PC-9 (cell line): ENCODE data around the gene PLEKHB1. TPM values are rescaled to one million over a fixed set of nuclear protein-coding genes. Genes with fewer than 3 reads are reported as not detected.

ENCODE experiments used
- BruUV-seq: library from RNA; stranded (reverse); fragments of 400-500 nt; replicated peaks from 2 replicates; lab custom pipeline; 2021; lab: Mats Ljungman, UMichigan
- CTCF ChIA-PET: fragments of 300-600 bp; sonication (Branson Sonifier 250); formaldehyde crosslinking; loops from one replicate; lab custom pipeline; 2022; ENCODE audit warnings: antibody characterized with exemption; lab: Charles Lee
- POLR2A ChIA-PET: fragments of 300-600 bp; sonication (Branson Sonifier 250); formaldehyde crosslinking; loops from one replicate; lab custom pipeline; 2022; ENCODE audit warnings: antibody characterized with exemption; ENCODE audit not compliant: unreplicated experiment; lab: Charles Lee
- DNase-seq, 2 experiments: peaks; one replicate each; pipeline versions ENCODE4 v3.0.0 to v3.0.0-alpha.2; 2015 to 2022; ENCODE audit warnings: mixed read lengths in 1 of 2
- H2AFZ ChIP-seq: fragments of 200-600 bp; sonication (generic); 2 replicates; pipeline ENCODE4 v1.8.1; 2017; ENCODE audit warnings: antibody characterized with exemption
- H3F3A ChIP-seq: fragments of 200-600 bp; sonication (generic); 2 replicates; pipeline ENCODE4 v1.8.1; 2017; ENCODE audit warnings: antibody characterized with exemption, mild to moderate bottlenecking, low read depth; ENCODE audit not compliant: insufficient read depth
- H3K27ac ChIP-seq: fragments of 200-600 bp; sonication (generic); 2 replicates; pipeline ENCODE4 v1.6.1; 2016; ENCODE audit warnings: mixed run types
- H3K27me3 ChIP-seq: fragments of 200-600 bp; sonication (generic); 2 replicates; pipeline ENCODE4 v1.6.1; 2016; ENCODE audit warnings: low read depth, mixed run types; ENCODE audit not compliant: insufficient read depth
- H3K36me3 ChIP-seq: fragments of 200-600 bp; sonication (generic); 2 replicates; pipeline ENCODE4 v1.6.1; 2016; ENCODE audit warnings: low read depth, mixed run types
- H3K4me1 ChIP-seq: fragments of 200-600 bp; sonication (generic); replicated peaks from 2 replicates; pipeline ENCODE4 v1.6.1; 2016; ENCODE audit warnings: mixed run types; ENCODE audit not compliant: insufficient read depth
- H3K4me2 ChIP-seq: fragments of 200-600 bp; sonication (generic); 2 replicates; pipeline ENCODE4 v1.6.1; 2017; ENCODE audit warnings: mixed run types
- H3K4me3 ChIP-seq: fragments of 200-600 bp; sonication (generic); 2 replicates; pipeline ENCODE4 v1.6.1; 2016; ENCODE audit warnings: mixed run types
- H3K79me2 ChIP-seq: fragments of 200-600 bp; sonication (generic); 2 replicates; pipeline ENCODE4 v1.6.1; 2017; ENCODE audit warnings: low read depth, mixed run types
- H3K9me2 ChIP-seq: fragments of 200-600 bp; sonication (generic); 2 replicates; pipeline ENCODE4 v1.8.1; 2017; ENCODE audit warnings: mild to moderate bottlenecking; ENCODE audit not compliant: insufficient read depth
- H3K9me3 ChIP-seq: fragments of 200-600 bp; sonication (generic); 2 replicates; pipeline ENCODE4 v1.8.1; 2016; ENCODE audit warnings: low read depth; ENCODE audit not compliant: insufficient read depth
- H4K20me1 ChIP-seq: fragments of 200-600 bp; sonication (generic); 2 replicates; pipeline ENCODE4 v1.8.1; 2017; ENCODE audit not compliant: insufficient read depth
- EZH2 ChIP-seq: fragments of 200-600 bp; sonication (generic); IDR thresholded peaks from 2 replicates; pipeline ENCODE4 v1.8.0; 2017; ENCODE audit warnings: antibody characterized with exemption, low read depth
- intact Hi-C: fragments of 100-400 bp; cut with micrococcal nuclease; formaldehyde crosslinking; loops from one replicate; pipeline ENCODE4 v1.10.0; 2022; ENCODE audit not compliant: unreplicated experiment
- total RNA-seq: library from RNA; stranded (reverse); gene quantifications from 2 replicates; pipeline ENCODE4 v1.2.3, GENCODE V29; 2021
- TF ChIP-seq, protein P1 (sequence below): fragments of 200-600 bp; sonication (generic); conservative IDR thresholded peaks from 2 replicates; pipeline ENCODE4 v1.6.1; 2017; ENCODE audit warnings: mixed run types, antibody characterized with exemption, mild to moderate bottlenecking, moderate library complexity

PLEKHB1 gene
- total RNA-seq, 1 experiment from 2014 or later = 29.1 TPM

GRCh38 chr11:73614591-73614990 is 31.8 kb upstream of the PLEKHB1 start:
- H3F3A ChIP-seq = no peaks in the 10 kb centered on the region
- no peak for DNase-seq
- no peak overlapping the region for H3K4me3 ChIP-seq
- BruUV-seq = no TSS peak
- ChIA-PET POLR2A (no interaction called here), CTCF (no interaction called here)
- no peak for TF ChIP-seq EZH2
- TF ChIP-seq, protein P1, sequence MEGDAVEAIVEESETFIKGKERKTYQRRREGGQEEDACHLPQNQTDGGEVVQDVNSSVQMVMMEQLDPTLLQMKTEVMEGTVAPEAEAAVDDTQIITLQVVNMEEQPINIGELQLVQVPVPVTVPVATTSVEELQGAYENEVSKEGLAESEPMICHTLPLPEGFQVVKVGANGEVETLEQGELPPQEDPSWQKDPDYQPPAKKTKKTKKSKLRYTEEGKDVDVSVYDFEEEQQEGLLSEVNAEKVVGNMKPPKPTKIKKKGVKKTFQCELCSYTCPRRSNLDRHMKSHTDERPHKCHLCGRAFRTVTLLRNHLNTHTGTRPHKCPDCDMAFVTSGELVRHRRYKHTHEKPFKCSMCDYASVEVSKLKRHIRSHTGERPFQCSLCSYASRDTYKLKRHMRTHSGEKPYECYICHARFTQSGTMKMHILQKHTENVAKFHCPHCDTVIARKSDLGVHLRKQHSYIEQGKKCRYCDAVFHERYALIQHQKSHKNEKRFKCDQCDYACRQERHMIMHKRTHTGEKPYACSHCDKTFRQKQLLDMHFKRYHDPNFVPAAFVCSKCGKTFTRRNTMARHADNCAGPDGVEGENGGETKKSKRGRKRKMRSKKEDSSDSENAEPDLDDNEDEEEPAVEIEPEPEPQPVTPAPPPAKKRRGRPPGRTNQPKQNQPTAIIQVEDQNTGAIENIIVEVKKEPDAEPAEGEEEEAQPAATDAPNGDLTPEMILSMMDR = no peak
- H4K20me1 ChIP-seq = no peaks in the 10 kb centered on the region; the same call in 1 of the 2 replicates
- no peaks in the 10 kb centered on the region for H3K4me1 ChIP-seq
- no peak overlapping the region for H3K27ac ChIP-seq
- H3K9me2 ChIP-seq = no peaks in the 10 kb centered on the region
- intact Hi-C loops = no loop called here
- no peak overlapping the region for H2AFZ ChIP-seq
- H3K4me2 ChIP-seq = no peak overlapping the region
- H3K9me3 ChIP-seq = no peaks in the 10 kb centered on the region
- no peaks in the 10 kb centered on the region for H3K27me3 ChIP-seq
- H3K79me2 ChIP-seq = no peaks in the 10 kb centered on the region
- H3K36me3 ChIP-seq = no peaks in the 10 kb centered on the region

DNA sequence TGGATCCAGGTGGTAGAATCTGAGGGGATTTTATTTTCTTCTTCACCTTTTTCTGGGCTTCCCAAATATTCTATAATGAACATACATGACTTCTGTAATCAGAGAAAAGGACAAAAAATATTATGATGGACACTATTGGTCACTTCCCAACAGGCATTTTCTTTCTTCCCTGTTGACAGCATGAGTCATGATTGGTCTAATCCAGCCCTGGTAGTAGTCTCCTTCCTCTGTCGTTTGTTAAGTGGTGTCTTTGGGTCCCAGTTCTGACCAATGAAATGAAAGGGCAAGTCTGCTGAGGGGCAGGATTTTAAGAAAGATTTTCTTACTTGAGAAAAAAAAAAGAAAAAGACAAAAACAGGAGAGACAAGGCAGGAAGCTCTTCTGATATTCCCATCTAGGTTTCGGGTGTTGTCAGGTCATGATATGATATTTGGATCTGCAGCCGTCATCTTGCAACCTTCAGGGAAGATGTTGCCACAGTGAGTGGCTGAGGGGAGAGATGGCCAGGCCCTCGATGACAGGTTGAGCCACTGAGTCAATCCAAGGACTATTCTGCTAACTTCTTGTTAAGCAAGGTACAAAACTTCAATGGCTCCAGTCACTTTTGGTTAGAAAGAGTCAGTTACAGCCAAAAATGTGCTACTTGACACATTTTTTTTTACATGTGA is 23.3 kb upstream of the PLEKHB1 start:
- Histone ChIP-seq H3K79me2 (no peaks in the 10 kb centered on the region), H3K4me3 (no peak overlapping the region), H3K27ac (no peak overlapping the region), H3K4me1 (0 out of 2 replicates have a peak, but pooled peaks cover 4% of the 10 kb centered on the region), H3K27me3 (0 out of 2 replicates have a peak, but pooled peaks cover 3% of the 10 kb centered on the region), H3K9me2 (no peaks in the 10 kb centered on the region), H2AFZ (no peak overlapping the region), H3K36me3 (no peaks in the 10 kb centered on the region), H3K9me3 (no peaks in the 10 kb centered on the region), H4K20me1 (no peaks in the 10 kb centered on the region), H3K4me2 (no peak overlapping the region), H3F3A (no peaks in the 10 kb centered on the region)
- ChIA-PET CTCF (no interaction called here), POLR2A (no interaction called here)
- no peak for TF ChIP-seq EZH2
- TF ChIP-seq, protein P1 = no peak
- intact Hi-C loops = no loop called here
- no TSS peak for BruUV-seq
- no peak for DNase-seq

DNA sequence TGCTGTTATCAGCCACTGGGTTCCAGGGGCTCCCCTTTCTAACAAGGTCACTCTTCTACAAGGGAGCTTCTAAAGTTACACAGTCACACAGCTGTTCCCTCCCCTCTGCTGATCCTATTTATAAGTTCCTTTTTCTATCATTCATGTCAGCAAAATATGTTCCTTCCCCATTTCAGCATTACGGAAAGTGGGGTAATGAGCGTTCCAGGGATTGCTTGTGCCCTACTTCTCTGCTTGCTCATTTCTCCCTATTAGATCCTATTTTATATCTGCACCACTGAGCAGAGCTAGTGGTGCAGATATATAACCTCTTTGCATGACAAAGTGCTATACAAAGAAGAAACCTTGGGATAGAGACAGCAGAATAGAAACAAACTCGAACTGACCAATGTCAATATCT is 22.7 kb upstream of the PLEKHB1 start:
- DNase-seq = no peak
- CTCF ChIA-PET = no interaction called here
- Histone ChIP-seq H3K27me3 (0 out of 2 replicates have a peak, but pooled peaks cover 3% of the 10 kb centered on the region), H3K9me3 (no peaks in the 10 kb centered on the region), H3K36me3 (no peaks in the 10 kb centered on the region), H3F3A (no peaks in the 10 kb centered on the region), H3K4me3 (no peak overlapping the region), H4K20me1 (no peaks in the 10 kb centered on the region), H3K9me2 (no peaks in the 10 kb centered on the region), H3K27ac (no peak overlapping the region), H2AFZ (no peak overlapping the region), H3K4me1 (0 out of 2 replicates have a peak, but pooled peaks cover 4% of the 10 kb centered on the region), H3K4me2 (no peak overlapping the region), H3K79me2 (no peaks in the 10 kb centered on the region)
- intact Hi-C loops = loop anchor here (2.0 kb wide), 1 partner anchor 307 kb away; no protein-coding TSS in a partner anchor
- POLR2A ChIA-PET = no interaction called here
- TF ChIP-seq, protein P1 = no peak
- no peak for TF ChIP-seq EZH2
- no TSS peak for BruUV-seq
